SK-N-SH (cell line): ENCODE results near the gene CDX2. TPM values are rescaled to one million over a fixed set of nuclear protein-coding genes. Genes with fewer than 3 reads are reported as not detected.

Source experiments
- CTCF ChIA-PET: fragments of 300-600, 350-600 bp; formaldehyde crosslinking; extraction: SDS; loops from one replicate; lab custom pipeline; 2021; lab: Yijun Ruan, JAX
- POLR2A ChIA-PET: fragments of 350-600 bp; sonication (Branson Sonifier 250); formaldehyde crosslinking; extraction: SDS; loops from one replicate; lab custom pipeline; 2020; ENCODE audit warnings: antibody characterized with exemption, inconsistent platforms; lab: Yijun Ruan, JAX
- DNase-seq: peaks from one replicate; pipeline ENCODE4 v3.0.0; 2012
- H2AFZ ChIP-seq: fragments of 200-600 bp; sonication (generic); 2 replicates; pipeline ENCODE4 v1.8.1; 2016; ENCODE audit warnings: antibody characterized with exemption, mild to moderate bottlenecking, low read depth
- H3F3A ChIP-seq: fragments of 200-600 bp; sonication (generic); replicated peaks from 2 replicates; pipeline ENCODE3; 2016; ENCODE audit warnings: antibody characterized with exemption, mild to moderate bottlenecking; ENCODE audit not compliant: insufficient read depth
- H3K27ac ChIP-seq, 2 experiments: fragments of 200-500 bp in 1 of 2; fragments of 200-600 bp in 1 of 2; sonication (Bioruptor generic) in 1 of 2; sonication (generic), shearing (Covaris generic) in 1 of 2; 2 replicates each; pipeline versions ENCODE4 v1.5.1 to v1.6.1; 2014 to 2016; ENCODE audit warnings: low read depth in 2 of 2, inconsistent platforms in 1 of 2, low read length in 1 of 2, mild to moderate bottlenecking in 1 of 2, mixed read lengths in 1 of 2
- H3K27me3 ChIP-seq: fragments of 200-600 bp; sonication (generic), shearing (Covaris generic); 2 replicates; pipeline ENCODE4 v1.6.1; 2016; ENCODE audit warnings: mixed run types; ENCODE audit not compliant: insufficient read depth
- H3K36me3 ChIP-seq, 2 experiments: fragments of 200-500 bp in 1 of 2; fragments of 200-600 bp in 1 of 2; sonication (Bioruptor generic) in 1 of 2; sonication (generic) in 1 of 2; replicated peaks in 1 of 2; 2 replicates each; pipeline versions ENCODE3 to v1.5.1; 2014 to 2016; ENCODE audit warnings: low read length in 1 of 2, mild to moderate bottlenecking in 1 of 2; ENCODE audit not compliant: insufficient read depth in 2 of 2, control insufficient read depth in 1 of 2
- H3K4me1 ChIP-seq, 2 experiments: fragments of 200-500 bp in 1 of 2; fragments of 200-600 bp in 1 of 2; sonication (Bioruptor generic) in 1 of 2; sonication (generic), shearing (Covaris generic) in 1 of 2; 2 replicates each; pipeline versions ENCODE4 v1.5.1 to v1.6.1; 2014 to 2016; ENCODE audit warnings: low read depth in 1 of 2, low read length in 1 of 2, mixed run types in 1 of 2; ENCODE audit not compliant: insufficient read depth in 2 of 2, control insufficient read depth in 1 of 2
- H3K4me2 ChIP-seq: fragments of 200-600 bp; sonication (generic), shearing (Covaris generic); 2 replicates; pipeline ENCODE4 v1.6.1; 2017; ENCODE audit warnings: mixed run types
- H3K4me3 ChIP-seq, 2 experiments: fragments of 200-500 bp in 1 of 2; fragments of 200-600 bp in 1 of 2; sonication (Bioruptor generic) in 1 of 2; sonication (generic), shearing (Covaris generic) in 1 of 2; 2 replicates each; pipeline versions ENCODE4 v1.5.1 to v1.8.1; 2014 to 2016; ENCODE audit warnings: low read depth in 2 of 2, inconsistent platforms in 1 of 2, low read length in 1 of 2, mild to moderate bottlenecking in 1 of 2, mixed read lengths in 1 of 2, moderate library complexity in 1 of 2
- H3K79me2 ChIP-seq: fragments of 200-600 bp; sonication (generic); 2 replicates; pipeline ENCODE4 v1.8.1; 2017; ENCODE audit warnings: mild to moderate bottlenecking; ENCODE audit not compliant: insufficient read depth
- H3K9ac ChIP-seq: fragments of 200-600 bp; sonication (generic); 2 replicates; pipeline ENCODE4 v1.6.1; 2017; ENCODE audit warnings: mixed run types
- H3K9me2 ChIP-seq: fragments of 200-600 bp; sonication (generic); 2 replicates; pipeline ENCODE4 v1.6.1; 2017; ENCODE audit warnings: mixed run types
- H3K9me3 ChIP-seq: fragments of 200-600 bp; sonication (generic); 2 replicates; pipeline ENCODE4 v1.6.1; 2017; ENCODE audit warnings: mixed run types, mild to moderate bottlenecking, moderate library complexity
- H4K20me1 ChIP-seq: fragments of 200-600 bp; sonication (generic); 2 replicates; pipeline ENCODE4 v1.6.1; 2017; ENCODE audit warnings: mild to moderate bottlenecking, mixed run types; ENCODE audit not compliant: insufficient read depth
- CHD2 ChIP-seq: fragments of 150-350 bp; IDR thresholded peaks from 2 replicates; pipeline ENCODE4 v1.6.1; 2018; ENCODE audit warnings: low read length; ENCODE audit not compliant: partially characterized antibody
- ELF1 ChIP-seq: IDR thresholded peaks from 2 replicates; pipeline ENCODE4 v1.4.0; 2012
- FOXJ3 ChIP-seq: sonication (generic); formaldehyde crosslinking; IDR thresholded peaks from 2 replicates; pipeline ENCODE4 v1.5.1; 2020; ENCODE audit warnings: mild to moderate bottlenecking, missing genetic modification reagents
- FOXM1 ChIP-seq: IDR thresholded peaks from 2 replicates; pipeline ENCODE4 v1.4.0; 2012; ENCODE audit warnings: low read depth, mild to moderate bottlenecking
- GABPA ChIP-seq: IDR thresholded peaks from 2 replicates; pipeline ENCODE4 v1.4.0; 2012; ENCODE audit warnings: low read depth, mild to moderate bottlenecking
- GATA2 ChIP-seq: sonication (generic); formaldehyde crosslinking; IDR thresholded peaks from 2 replicates; pipeline ENCODE4 v1.5.0; 2020; ENCODE audit warnings: mild to moderate bottlenecking, missing genetic modification reagents
- JUND ChIP-seq: IDR thresholded peaks from 2 replicates; pipeline ENCODE4 v1.4.0; 2012
- MAX ChIP-seq: IDR thresholded peaks from 2 replicates; pipeline ENCODE4 v1.4.0; 2012; ENCODE audit warnings: low read depth
- MEF2A ChIP-seq: IDR thresholded peaks from 2 replicates; pipeline ENCODE4 v1.4.0; 2012; ENCODE audit warnings: low read depth, borderline replicate concordance
- POLR2AphosphoS5 ChIP-seq: IDR thresholded peaks from 2 replicates; pipeline ENCODE4 v1.6.1; 2012; ENCODE audit warnings: low read depth, low read length
- RCOR1 ChIP-seq: fragments of 150-350 bp; IDR thresholded peaks from 2 replicates; pipeline ENCODE4 v1.6.1; 2017; ENCODE audit warnings: antibody characterized with exemption, low read length
- RXRA ChIP-seq: IDR thresholded peaks from 2 replicates; pipeline ENCODE4 v1.4.0; 2012; ENCODE audit warnings: low read depth, mild to moderate bottlenecking, borderline replicate concordance
- SIN3A ChIP-seq: IDR thresholded peaks from 2 replicates; pipeline ENCODE4 v1.6.1; 2012; ENCODE audit warnings: low read depth, mild to moderate bottlenecking, low read length, moderate library complexity, borderline replicate concordance
- TEAD4 ChIP-seq: IDR thresholded peaks from 2 replicates; pipeline ENCODE4 v1.4.0; 2012; ENCODE audit warnings: mild to moderate bottlenecking, borderline replicate concordance; ENCODE audit not compliant: insufficient read depth
- USF1 ChIP-seq: IDR thresholded peaks from 2 replicates; pipeline ENCODE4 v1.4.0; 2012; ENCODE audit warnings: low read depth, borderline replicate concordance
- ZBTB33 ChIP-seq: IDR thresholded peaks from 2 replicates; pipeline ENCODE4 v1.4.0; 2012; ENCODE audit warnings: low read depth, borderline replicate concordance
- WGBS: methylation state at CpG from one replicate; pipeline ENCODE4 v1.1.6; 2017; ENCODE audit warnings: low lambda C conversion rate; 5-methylcytosine and 5-hydroxymethylcytosine counted together
- polyA plus RNA-seq, 3 experiments: library from polyadenylated mRNA; depleted of rRNA; stranded (reverse); fragments of >200 nt; gene quantifications; 2 replicates each; pipeline ENCODE4 v1.2.3, GENCODE V29; 2012
- TF ChIP-seq, protein P1 (sequence below): IDR thresholded peaks from 2 replicates; pipeline ENCODE4 v1.6.1; 2012; ENCODE audit warnings: mild to moderate bottlenecking, low read depth, low read length, moderate library complexity
- TF ChIP-seq, protein P2 (sequence below): fragments of 150-350 bp; IDR thresholded peaks from 2 replicates; pipeline ENCODE4 v1.6.1; 2016; ENCODE audit warnings: mild to moderate bottlenecking, low read depth, low read length

Gene CDX2
- polyA plus RNA-seq, 1 of the 3 experiments (the other 2 are of a cell fraction): not detected

DNA sequence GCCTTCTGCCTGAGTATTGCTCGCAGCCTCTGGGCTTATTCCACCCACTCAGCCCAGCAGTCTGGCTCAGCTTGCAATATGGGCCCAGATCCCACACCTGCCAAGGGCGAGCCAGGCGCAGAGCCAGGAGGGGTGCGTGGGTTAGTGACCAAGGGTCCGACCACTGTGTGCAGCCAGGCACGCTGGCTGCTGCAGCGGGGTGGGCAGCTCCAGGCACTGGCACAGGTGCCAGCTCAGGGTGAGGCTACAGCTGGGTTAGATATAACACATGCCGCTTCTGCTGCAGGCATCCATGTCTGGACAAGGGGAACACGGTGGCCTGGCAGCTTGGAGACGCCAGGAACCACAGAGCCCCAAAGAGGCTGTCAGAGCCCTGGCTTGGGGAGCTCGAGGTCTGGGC, 31.9 kb upstream of the CDX2 start:
- Histone ChIP-seq H2AFZ (no peak overlapping the region), H3F3A (peaks cover 5% of the 10 kb centered on the region), H3K36me3 (no peaks in the 10 kb centered on the region), H3K9me2 (no peaks in the 10 kb centered on the region), H3K27ac (no peak overlapping the region), H3K4me3 (no peak overlapping the region), H3K9me3 (no peaks in the 10 kb centered on the region), H3K79me2 (no peaks in the 10 kb centered on the region), H3K4me1 (no peaks in the 10 kb centered on the region)
- CTCF ChIA-PET: interaction anchor here (3.0 kb wide), 1 partner anchor 175 kb away, joined by 8 read pairs; no protein-coding TSS in a partner anchor
- WGBS: 7% methylated on average over 2 of the region's 11 CpGs
- no peak for TF ChIP-seq USF1
- no peak for TF ChIP-seq MEF2A
- TF ChIP-seq GATA2 (CRISPR knock-in tag): no peak
- TF ChIP-seq SIN3A: no peak
- TF ChIP-seq RCOR1: no peak
- TF ChIP-seq ZBTB33: no peak
- TF ChIP-seq ELF1: no peak
- no peak for TF ChIP-seq JUND
- no peak for TF ChIP-seq FOXJ3 (CRISPR knock-in tag)
- TF ChIP-seq GABPA: no peak
- TF ChIP-seq FOXM1: no peak
- no peak for TF ChIP-seq CHD2
- no peak for TF ChIP-seq MAX
- TF ChIP-seq RXRA: no peak
- TF ChIP-seq, protein P1, sequence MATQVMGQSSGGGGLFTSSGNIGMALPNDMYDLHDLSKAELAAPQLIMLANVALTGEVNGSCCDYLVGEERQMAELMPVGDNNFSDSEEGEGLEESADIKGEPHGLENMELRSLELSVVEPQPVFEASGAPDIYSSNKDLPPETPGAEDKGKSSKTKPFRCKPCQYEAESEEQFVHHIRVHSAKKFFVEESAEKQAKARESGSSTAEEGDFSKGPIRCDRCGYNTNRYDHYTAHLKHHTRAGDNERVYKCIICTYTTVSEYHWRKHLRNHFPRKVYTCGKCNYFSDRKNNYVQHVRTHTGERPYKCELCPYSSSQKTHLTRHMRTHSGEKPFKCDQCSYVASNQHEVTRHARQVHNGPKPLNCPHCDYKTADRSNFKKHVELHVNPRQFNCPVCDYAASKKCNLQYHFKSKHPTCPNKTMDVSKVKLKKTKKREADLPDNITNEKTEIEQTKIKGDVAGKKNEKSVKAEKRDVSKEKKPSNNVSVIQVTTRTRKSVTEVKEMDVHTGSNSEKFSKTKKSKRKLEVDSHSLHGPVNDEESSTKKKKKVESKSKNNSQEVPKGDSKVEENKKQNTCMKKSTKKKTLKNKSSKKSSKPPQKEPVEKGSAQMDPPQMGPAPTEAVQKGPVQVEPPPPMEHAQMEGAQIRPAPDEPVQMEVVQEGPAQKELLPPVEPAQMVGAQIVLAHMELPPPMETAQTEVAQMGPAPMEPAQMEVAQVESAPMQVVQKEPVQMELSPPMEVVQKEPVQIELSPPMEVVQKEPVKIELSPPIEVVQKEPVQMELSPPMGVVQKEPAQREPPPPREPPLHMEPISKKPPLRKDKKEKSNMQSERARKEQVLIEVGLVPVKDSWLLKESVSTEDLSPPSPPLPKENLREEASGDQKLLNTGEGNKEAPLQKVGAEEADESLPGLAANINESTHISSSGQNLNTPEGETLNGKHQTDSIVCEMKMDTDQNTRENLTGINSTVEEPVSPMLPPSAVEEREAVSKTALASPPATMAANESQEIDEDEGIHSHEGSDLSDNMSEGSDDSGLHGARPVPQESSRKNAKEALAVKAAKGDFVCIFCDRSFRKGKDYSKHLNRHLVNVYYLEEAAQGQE: no peak
- no peak for TF ChIP-seq TEAD4
- no peak for TF ChIP-seq POLR2AphosphoS5
- TF ChIP-seq, protein P2, sequence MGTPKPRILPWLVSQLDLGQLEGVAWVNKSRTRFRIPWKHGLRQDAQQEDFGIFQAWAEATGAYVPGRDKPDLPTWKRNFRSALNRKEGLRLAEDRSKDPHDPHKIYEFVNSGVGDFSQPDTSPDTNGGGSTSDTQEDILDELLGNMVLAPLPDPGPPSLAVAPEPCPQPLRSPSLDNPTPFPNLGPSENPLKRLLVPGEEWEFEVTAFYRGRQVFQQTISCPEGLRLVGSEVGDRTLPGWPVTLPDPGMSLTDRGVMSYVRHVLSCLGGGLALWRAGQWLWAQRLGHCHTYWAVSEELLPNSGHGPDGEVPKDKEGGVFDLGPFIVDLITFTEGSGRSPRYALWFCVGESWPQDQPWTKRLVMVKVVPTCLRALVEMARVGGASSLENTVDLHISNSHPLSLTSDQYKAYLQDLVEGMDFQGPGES: no peak
- TF ChIP-seq, all 33 proteins: peak for 0
- POLR2A ChIA-PET: no interaction called here
- Histone ChIP-seq H3K4me2 (no peak overlapping the region), H3K27me3 (peaks cover 29% of the 10 kb centered on the region), H4K20me1 (no peaks in the 10 kb centered on the region), H3K9ac (no peak overlapping the region)
- DNase-seq: no peak
